Hematopoietic multipotent progenitor cell treated with erythropoietin and hydrocortisone succinate and interleukin-3 and kit ligand, for 4 days (in vitro differentiated cells): ENCODE data around the gene ACOT7.

Experiments used
- DNase-seq: peaks from one replicate; pipeline ENCODE4 v3.0.0-alpha.2; 2015

The ACOT7 gene

DNA sequence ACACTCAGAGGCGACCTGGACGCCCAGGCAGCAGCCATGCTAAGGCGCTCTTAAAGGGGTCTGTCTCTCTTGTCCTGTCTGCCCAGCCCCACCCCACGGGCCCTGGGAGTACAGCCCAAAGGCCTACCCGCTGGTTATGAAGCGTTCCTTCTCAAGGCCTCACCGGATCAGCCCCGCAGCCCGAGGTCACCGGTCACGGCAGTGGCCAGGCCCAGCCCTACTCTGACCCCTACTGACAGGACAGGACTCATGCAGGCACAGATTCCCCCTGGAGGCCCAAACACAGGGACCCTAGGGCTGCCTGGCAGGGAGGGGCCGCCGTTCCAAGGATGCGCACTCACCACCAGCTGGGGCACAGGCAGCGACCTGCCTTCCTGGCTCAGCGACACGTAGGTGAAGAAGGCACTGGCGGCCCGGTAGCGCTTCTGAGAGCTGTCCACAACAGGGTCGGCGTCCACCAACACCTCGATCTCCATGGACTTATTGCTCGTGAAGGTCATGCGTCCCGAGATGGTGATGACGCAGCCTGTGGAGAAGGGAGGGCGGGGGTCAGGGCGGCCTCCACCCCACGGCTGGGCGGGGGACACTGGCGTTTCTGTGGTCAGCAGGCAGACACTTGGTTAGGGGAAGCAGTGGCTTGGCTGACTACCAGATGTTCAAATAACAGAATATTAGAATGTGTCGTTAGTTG, 112.7 kb downstream of the ACOT7 start:
- DNase-seq, result peak; percentile 29

DNA sequence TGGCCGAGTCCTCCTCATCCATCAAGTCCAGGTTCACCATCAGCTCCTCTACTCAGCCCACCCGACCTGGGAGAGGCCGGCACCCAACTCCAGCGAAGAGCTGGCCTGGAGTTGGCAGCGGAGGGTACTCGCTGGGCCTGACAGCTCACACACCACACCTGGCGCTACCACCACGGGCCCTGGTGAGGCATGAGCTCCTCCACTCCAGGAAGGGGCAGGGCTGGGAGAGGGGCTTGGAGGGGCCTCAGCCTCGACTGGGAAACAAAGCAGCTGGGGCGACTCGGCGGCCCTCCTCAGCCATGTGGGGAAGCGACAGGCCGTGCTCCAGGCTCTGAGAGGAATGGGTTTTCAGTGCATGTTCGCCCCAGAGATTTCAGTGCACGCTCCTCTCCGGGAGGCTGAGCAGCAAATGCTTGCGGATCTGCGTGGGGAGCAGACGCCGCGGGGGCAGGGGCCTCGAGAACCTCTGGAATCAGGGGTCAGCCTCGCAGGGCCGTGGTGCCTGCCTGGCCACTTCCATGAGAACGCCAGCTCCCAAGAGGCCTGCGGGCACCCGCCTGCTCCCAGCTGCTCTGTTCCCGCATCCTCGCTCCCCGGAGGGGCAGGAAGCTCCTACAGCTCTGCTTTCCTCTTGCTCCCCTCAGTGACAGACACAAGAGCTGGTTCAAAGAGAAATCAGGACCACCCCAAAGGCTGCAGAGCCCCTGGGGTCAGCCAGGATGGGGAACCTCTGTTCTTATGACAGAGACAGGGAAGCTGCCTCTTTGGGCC, 113.8 kb downstream of the ACOT7 start:
- no peak for DNase-seq

DNA sequence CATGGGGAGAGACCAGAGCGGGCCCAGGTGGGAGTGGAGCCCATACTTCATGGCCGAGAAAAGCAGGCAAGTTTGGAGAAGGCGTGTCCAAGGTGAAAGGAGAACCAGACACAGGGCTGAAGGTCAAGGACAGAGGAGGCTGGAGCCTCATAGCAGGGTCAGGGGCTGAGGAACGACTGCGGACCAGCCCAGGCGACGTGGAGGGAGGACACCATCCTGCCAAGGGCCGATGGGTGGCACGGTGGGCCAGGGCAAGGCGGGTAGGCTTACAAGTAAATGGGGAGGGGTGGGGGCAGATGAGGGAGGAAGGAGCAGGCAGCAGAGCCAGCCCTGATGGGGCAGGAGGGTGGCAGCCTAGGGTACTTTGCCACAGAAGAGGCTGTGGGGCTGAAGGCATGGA, 114.5 kb downstream of the ACOT7 start:
- no peak for DNase-seq

DNA sequence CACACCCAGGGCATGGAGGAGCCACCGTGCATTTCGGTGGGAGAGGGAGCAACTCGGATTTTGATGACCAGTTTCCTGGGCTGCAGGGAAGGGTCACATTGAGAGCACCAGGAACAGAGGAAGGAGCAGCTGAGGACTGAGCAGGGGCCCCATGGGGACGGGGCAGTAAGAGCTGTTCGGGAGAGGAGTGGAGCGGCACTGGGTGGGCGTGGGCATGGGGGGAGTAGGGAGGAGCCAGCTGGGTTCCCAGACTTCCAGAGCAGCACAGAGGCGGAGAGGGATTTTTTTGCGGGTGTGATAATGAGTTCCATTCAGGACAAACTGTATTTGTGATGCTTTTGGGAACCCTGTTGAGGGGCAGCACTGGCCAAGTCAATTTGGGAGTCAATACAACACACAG, 115.3 kb downstream of the ACOT7 start:
- no peak for DNase-seq

DNA sequence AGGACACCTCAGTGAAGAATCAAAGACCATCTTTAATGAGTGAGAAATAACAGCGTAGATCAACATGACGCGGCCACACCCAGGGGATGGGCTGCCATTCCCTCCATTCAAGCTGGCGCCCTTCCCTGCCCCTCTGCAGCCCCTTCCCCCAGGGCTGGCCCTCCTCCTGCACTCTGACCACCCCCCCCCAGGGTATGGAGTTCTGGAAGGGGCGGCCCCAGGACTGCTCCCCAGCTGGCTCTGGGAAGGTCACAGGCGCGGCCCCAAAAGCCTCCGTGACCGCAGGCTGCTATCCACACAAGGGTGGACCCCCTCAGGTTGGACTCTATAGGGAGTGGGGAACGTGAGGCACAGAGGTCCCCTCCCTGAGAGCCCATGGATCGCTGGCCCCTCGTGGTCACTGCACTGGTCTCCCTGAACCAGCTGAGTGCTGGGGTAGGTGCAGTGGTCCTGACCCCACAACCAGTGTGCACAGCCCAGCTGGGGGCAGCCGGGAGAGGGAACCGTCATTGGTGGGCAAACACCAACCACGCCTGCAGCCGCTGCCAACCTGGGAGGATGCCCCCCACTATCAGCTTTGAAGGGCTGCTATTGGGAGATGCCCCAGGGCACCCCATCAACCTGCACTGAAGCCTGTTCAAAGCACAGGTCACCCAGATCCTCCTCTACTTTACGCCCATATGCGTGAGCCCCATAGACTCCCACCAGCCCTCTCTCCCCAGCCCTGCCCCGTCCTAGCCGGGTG, 116.6 kb downstream of the ACOT7 start:
- no peak for DNase-seq

DNA sequence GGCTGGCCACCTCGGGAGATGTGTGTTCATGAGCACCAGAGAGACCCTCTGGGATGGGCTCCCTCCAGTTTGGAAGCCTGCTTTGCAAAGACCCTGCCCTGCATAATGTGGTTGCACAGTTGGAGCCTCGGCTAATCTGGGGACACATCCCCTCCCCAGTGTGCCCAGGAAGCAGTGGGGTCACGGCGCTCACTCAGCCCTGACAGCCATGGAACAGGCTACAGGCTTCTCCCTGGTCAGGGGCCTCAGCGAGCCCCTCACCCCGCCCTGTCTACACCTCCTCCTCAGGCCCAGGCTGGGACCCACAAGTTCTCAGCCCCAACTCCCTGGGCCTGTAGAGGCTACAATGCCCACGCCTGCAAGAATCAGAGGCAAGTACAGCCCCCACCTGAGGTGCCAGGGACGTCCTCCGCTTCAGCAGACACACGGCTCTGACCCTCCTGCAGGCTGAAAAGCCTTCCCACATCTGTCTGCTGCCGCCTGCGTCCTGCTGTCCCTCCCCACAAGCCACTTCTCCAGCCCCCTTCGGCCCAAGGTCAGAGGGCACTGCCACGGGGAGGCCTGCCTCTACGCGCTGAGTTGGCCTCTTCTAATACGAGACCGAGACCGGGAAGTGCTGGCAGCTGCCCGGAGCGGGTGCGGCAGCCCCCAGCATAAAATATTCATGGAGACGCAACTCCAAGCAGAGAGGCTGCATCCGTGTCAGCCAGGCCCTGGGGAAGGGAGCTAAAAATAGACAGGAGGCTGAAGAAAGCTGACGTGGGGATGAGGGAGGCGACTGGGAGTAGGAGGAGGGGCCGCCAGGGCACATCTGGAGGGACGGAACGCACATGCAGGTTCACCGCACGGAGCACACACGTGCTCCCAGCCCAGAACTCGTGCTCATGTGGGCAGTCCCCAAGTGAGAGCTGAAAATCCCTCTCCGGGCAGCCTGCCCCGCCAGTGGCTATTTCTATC, 117.5 kb downstream of the ACOT7 start:
- no peak for DNase-seq

GRCh38 chr1:6274622-6275139, 118.9 kb downstream of the ACOT7 start:
- no peak for DNase-seq

- no peak for DNase-seq
Observed at GRCh38 chr1:6274102-6274501, 119.5 kb downstream of the ACOT7 start.

DNA sequence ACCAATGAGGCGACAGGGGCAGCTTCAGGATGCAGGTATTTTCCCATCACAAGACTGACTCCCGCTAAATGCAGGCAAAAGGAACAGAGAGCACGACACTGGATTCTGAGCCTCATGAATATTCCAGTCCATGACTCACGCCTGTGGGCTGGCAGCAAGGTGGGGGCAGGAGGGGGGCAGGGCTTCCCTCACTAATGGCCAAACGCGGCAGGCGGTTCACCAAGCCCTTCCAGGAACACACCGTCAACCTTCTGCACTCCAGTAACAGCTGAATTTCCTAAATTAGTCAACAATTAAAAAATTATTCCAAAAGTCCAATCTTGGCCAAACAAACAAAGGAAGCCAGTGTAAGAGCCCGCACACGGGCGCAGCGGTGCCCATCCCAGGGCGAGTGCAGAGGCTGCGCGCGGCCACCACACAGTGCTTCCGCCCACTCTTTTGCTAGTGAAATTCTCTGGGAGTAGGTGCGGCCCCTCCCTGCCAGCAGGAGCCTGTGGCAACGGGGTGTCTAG, 120.1 kb downstream of the ACOT7 start:
- DNase-seq, result no peak

DNA sequence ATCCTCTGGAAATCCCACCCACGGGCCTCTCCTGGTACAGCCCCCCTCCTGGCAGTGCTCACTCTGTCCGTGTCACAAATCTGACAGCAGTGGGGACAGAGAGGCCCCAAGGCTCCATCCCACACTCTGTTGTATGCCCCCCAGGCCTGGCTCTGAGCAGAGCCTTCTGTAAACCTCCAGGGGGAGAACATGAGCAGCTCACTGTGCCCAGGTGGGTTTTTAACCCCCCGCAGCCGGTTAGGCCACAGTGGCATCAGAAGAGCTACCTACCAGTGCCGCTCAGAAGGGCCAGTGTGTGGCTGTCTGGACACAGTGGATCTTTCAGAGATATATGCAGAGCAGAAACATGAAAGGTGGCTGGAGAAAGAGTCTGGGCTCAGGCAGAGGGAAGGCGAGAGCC, 120.7 kb downstream of the ACOT7 start:
- DNase-seq, result no peak

DNA sequence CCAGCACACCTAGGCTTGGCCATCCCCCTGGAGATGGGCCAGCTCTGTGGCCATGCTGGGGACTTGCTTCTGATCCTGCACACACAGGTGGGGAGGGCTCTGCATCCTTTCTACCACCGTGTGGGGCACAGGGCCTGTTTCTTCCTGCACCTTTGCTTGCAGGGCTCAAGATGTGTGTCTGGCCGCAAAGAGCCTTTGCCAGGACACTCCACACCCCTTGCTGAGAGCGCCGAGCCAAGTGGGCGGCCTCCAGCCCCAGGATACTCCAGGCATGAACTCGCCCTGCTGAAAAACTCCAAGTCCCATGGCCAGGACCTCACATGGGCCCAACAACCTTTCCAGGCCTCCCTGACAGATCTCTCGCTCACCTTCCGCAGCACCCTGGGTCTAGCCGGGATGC, 121.1 kb downstream of the ACOT7 start:
- DNase-seq, result no peak

GRCh38 chr1:6271554-6271953, 122.0 kb downstream of the ACOT7 start:
- no peak for DNase-seq

DNA sequence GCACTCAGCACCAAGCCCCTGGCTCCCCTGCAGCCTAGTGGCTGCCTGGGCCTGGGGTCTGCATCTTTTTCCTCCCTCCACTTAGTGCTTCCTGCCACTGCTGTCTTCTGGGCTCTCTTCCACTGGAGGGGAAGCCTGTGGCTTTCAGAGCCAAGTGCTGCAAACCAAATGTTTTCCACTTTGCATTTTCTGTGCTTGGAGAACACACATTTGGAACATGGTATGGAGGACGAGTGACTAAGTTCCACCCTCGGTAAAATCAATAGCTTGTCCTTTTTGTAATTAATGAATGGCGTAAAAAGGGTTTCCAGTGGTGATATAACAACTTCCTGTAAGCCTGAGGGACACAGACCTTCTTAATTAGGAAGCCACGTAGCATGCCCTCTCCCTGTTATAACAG, 122.6 kb downstream of the ACOT7 start:
- DNase-seq, result no peak

- DNase-seq, result no peak
Observed at GRCh38 chr1:6270401-6270800, 123.2 kb downstream of the ACOT7 start.

- DNase-seq, result no peak
Observed at GRCh38 chr1:6269720-6270400, 123.7 kb downstream of the ACOT7 start.

- DNase-seq, result no peak
Observed at GRCh38 chr1:6269296-6269695, 124.3 kb downstream of the ACOT7 start.

- DNase-seq, result no peak
Observed at GRCh38 chr1:6268415-6268814, 125.2 kb downstream of the ACOT7 start.

- DNase-seq, result peak; percentile 43
Observed at GRCh38 chr1:6267686-6268322, 125.8 kb downstream of the ACOT7 start.

DNA sequence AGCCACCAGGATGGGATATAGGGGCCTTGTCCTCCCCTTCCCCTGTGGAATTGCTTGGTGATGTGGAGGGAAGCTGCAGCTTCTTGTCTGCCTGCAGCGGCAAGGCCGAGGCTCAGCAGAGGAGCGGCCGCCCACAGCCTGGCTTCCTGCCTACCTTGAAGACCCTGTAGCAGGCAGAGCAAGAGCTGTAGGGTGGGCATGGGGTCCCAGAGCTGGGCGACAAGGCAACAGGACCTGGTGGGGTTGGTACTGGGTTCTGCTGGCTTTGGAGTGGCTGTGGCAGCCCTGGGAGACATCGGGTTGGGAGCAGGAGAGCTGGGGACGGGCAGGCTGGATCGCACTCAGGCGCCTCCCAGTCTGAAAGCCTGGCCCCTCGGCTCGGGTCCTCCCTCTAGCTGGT, 126.9 kb downstream of the ACOT7 start:
- DNase-seq, result no peak

DNA sequence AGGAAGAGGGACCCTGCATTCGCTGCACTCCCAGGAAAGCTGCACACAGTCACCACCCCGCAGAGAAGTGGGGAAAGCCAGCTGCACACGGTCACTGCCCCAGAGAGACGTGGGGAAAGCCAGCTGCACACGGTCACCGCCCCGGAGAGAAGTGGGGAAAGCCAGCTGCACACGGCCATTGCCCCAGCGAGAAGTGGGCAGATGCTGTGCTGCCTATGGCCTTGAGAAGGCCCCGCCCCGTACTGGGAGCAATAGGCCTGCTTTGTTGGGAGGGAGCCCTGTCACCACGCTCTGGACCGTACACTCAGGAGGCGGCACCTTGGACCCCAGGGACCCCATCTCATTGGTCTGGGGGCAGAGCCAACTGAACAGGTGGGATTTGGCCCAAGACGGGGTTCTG, 128.4 kb downstream of the ACOT7 start:
- no peak for DNase-seq

- no peak for DNase-seq
Observed at GRCh38 chr1:6263716-6264115, 129.9 kb downstream of the ACOT7 start.
